Activated T-cell treated with anti-CD3 and anti-CD28 coated beads for 24 hours (primary cell): ENCODE data around the gene SEPTIN11.

ENCODE experiments used
- DNase-seq: peaks from one replicate; pipeline ENCODE4 v3.0.0-alpha.2; 2020; ENCODE audit warnings: low read depth

Gene SEPTIN11

GRCh38 chr4:76980261-76980660 is 30.7 kb downstream of the SEPTIN11 start:
- no peak for DNase-seq

- no peak for DNase-seq
These were observed 32.1 kb downstream of the SEPTIN11 start for GRCh38 chr4:76981644-76982043.

- no peak for DNase-seq
These were observed 33.4 kb downstream of the SEPTIN11 start for GRCh38 chr4:76982638-76983584.

- no peak for DNase-seq
These were observed 34.6 kb downstream of the SEPTIN11 start for GRCh38 chr4:76984127-76984526.

GRCh38 chr4:76984788-76985211 is 35.2 kb downstream of the SEPTIN11 start:
- DNase-seq = no peak

GRCh38 chr4:76987153-76987591 is 37.6 kb downstream of the SEPTIN11 start:
- DNase-seq = no peak

- no peak for DNase-seq
These were observed 38.1 kb downstream of the SEPTIN11 start for GRCh38 chr4:76987685-76988084.

- DNase-seq = peak; percentile 36
These were observed 40.0 kb downstream of the SEPTIN11 start for GRCh38 chr4:76989391-76990061.

GRCh38 chr4:76990288-76991080 is 40.9 kb downstream of the SEPTIN11 start:
- DNase-seq = no peak

GRCh38 chr4:76991161-76991660 is 41.7 kb downstream of the SEPTIN11 start:
- no peak for DNase-seq

- peak; percentile 36 for DNase-seq
These were observed 44.5 kb downstream of the SEPTIN11 start for GRCh38 chr4:76993787-76994641.

GRCh38 chr4:76995776-76996175 is 46.2 kb downstream of the SEPTIN11 start:
- DNase-seq = no peak

- DNase-seq = no peak
These were observed 46.9 kb downstream of the SEPTIN11 start for GRCh38 chr4:76996445-76996844.

- no peak for DNase-seq
These were observed 47.5 kb downstream of the SEPTIN11 start for GRCh38 chr4:76997077-76997476.

GRCh38 chr4:76997532-76997931 is 48.0 kb downstream of the SEPTIN11 start:
- no peak for DNase-seq

- no peak for DNase-seq
These were observed 48.8 kb downstream of the SEPTIN11 start for GRCh38 chr4:76998251-76998901.
